ENCODE results near the gene GBP7. TPM values are rescaled to one million over a fixed set of nuclear protein-coding genes. Genes with fewer than 3 reads are reported as not detected.

The GBP7 gene
- total RNA-seq, 2 experiments from 2014 or later, result not detected

DNA sequence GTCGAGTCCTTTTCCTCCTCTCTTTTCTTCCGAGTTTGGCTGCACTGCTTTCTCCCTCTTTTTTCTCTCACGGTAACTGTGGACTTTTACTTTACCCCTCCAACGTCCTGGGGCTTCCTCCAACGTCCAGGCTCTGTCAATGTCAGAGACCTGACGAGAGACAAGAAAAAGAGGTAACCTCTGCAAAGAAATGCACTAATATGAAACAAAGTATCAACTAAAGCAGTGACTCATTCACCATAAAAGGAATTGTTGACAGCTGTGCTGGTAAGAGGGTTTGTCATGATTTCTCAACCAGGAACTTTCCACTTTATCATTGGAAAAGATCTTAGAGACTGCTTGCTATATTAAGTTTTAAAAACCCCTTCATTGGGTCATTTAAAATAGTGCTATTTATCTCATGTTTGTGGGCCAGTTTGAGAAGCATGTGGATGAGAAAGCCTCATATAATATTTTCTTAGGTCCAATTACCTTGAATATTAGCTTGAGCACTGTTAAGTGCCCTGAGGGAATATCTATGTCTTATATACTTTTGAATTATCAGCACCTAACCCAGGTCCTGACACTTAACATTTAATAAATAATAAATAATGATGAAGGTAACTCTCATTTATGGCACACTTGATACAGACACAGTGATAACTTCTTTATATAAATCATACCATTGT is 49.8 kb downstream of the GBP7 start, which contains the start of gene GBP2:
Gene GBP2 (minus strand): TSS at position 202 of the 668 bp plus-strand sequence. CDS start 4,148 bp downstream, outside the sequence.
- Histone ChIP-seq H3K27ac (ENCODE audit: low read depth, low read length, poor library complexity, severe bottlenecking) (no peak within 1 kb of the TSS), H2AFZ (ENCODE audit: low read length) (no peak within 1 kb of the TSS), H3K9me3 (ENCODE audit: low read length) (no peaks in the 10 kb centered on the region), H3K4me1 (ENCODE audit: insufficient read depth, low read length, poor library complexity, severe bottlenecking) (no peaks in the 10 kb centered on the region), H3K9me2 (ENCODE audit: insufficient read depth, low read length) (no peaks in the 10 kb centered on the region), H3K4me2 (ENCODE audit: low read length) (no peak within 1 kb of the TSS), H3K4me3 (ENCODE audit: low read depth, low read length, poor library complexity, severe bottlenecking) (no peak within 1 kb of the TSS), H3K36me3 (ENCODE audit: insufficient read depth, low read length) (no peaks in the 10 kb centered on the region), H3K79me2 (ENCODE audit: insufficient read depth, low read depth, low read length) (no peaks in the 10 kb centered on the region), H4K20me1 (ENCODE audit: insufficient read depth, low read length) (no peaks in the 10 kb centered on the region)
- POLR2A ChIA-PET, result no interaction called here
- no TSS peak for BruUV-seq (replicated peaks)
- intact Hi-C loops (cut with micrococcal nuclease; ENCODE audit: unreplicated experiment), result no loop called here
- CTCF ChIA-PET (ENCODE audit: unreplicated experiment), result no interaction called here
- TF ChIP-seq EZH2phosphoT487 (IDR thresholded peaks at IDR 0.05; ENCODE audit: borderline replicate concordance, low read depth, low read length) (no peak), CTCF (conservative IDR thresholded peaks at IDR 0.05; ENCODE audit: low read length) (no peak)
- no peak for DNase-seq (ENCODE audit: low spot score)

GRCh38 chr1:89125240-89125912 is 50.4 kb downstream of the GBP7 start:
- Histone ChIP-seq H3K4me3 (ENCODE audit: low read depth, low read length, poor library complexity, severe bottlenecking) (no peak overlapping the region), H3K36me3 (ENCODE audit: insufficient read depth, low read length) (no peaks in the 10 kb centered on the region), H3K79me2 (ENCODE audit: insufficient read depth, low read depth, low read length) (no peaks in the 10 kb centered on the region), H3K4me1 (ENCODE audit: insufficient read depth, low read length, poor library complexity, severe bottlenecking) (no peaks in the 10 kb centered on the region), H3K9me2 (ENCODE audit: insufficient read depth, low read length) (no peaks in the 10 kb centered on the region), H3K9me3 (ENCODE audit: low read length) (no peaks in the 10 kb centered on the region), H4K20me1 (ENCODE audit: insufficient read depth, low read length) (no peaks in the 10 kb centered on the region), H3K27ac (ENCODE audit: low read depth, low read length, poor library complexity, severe bottlenecking) (no peak overlapping the region), H3K4me2 (ENCODE audit: low read length) (no peak overlapping the region), H2AFZ (ENCODE audit: low read length) (no peak overlapping the region)
- POLR2A ChIA-PET, result interaction anchor here (0.6 kb wide), 1 partner anchor 100 kb away, joined by 3 read pairs; no protein-coding TSS in a partner anchor
- DNase-seq (ENCODE audit: low spot score), result no peak
- CTCF ChIA-PET (ENCODE audit: unreplicated experiment), result no interaction called here
- no peak for TF ChIP-seq CTCF (conservative IDR thresholded peaks at IDR 0.05; ENCODE audit: low read length)
- no peak for TF ChIP-seq EZH2phosphoT487 (IDR thresholded peaks at IDR 0.05; ENCODE audit: borderline replicate concordance, low read depth, low read length)
- no TSS peak for BruUV-seq (replicated peaks)
- intact Hi-C loops (cut with micrococcal nuclease; ENCODE audit: unreplicated experiment), result no loop called here

- no peaks in the 10 kb centered on the region for H3K9me2 ChIP-seq (ENCODE audit: insufficient read depth, low read length)
- ChIA-PET CTCF (ENCODE audit: unreplicated experiment) (no interaction called here), POLR2A (interaction anchor here (0.9 kb wide), 1 partner anchor 12 kb away, joined by 3 read pairs; no protein-coding TSS in a partner anchor)
- BruUV-seq (replicated peaks), result no TSS peak
- TF ChIP-seq CTCF (conservative IDR thresholded peaks at IDR 0.05; ENCODE audit: low read length), result no peak
- intact Hi-C loops (cut with micrococcal nuclease; ENCODE audit: unreplicated experiment), result no loop called here
- no peak overlapping the region for H3K27ac ChIP-seq (ENCODE audit: low read depth, low read length, poor library complexity, severe bottlenecking)
- no peaks in the 10 kb centered on the region for H3K9me3 ChIP-seq (ENCODE audit: low read length)
- H2AFZ ChIP-seq (ENCODE audit: low read length), result no peak overlapping the region
- H3K79me2 ChIP-seq (ENCODE audit: insufficient read depth, low read depth, low read length), result no peaks in the 10 kb centered on the region
- H3K36me3 ChIP-seq (ENCODE audit: insufficient read depth, low read length), result no peaks in the 10 kb centered on the region
- no peak overlapping the region for H3K4me2 ChIP-seq (ENCODE audit: low read length)
- no peaks in the 10 kb centered on the region for H4K20me1 ChIP-seq (ENCODE audit: insufficient read depth, low read length)
- H3K4me3 ChIP-seq (ENCODE audit: low read depth, low read length, poor library complexity, severe bottlenecking), result no peak overlapping the region
- no peak for DNase-seq (ENCODE audit: low spot score)
- H3K4me1 ChIP-seq (ENCODE audit: insufficient read depth, low read length, poor library complexity, severe bottlenecking), result no peaks in the 10 kb centered on the region
Measured at GRCh38 chr1:89121641-89122040, 54.2 kb downstream of the GBP7 start.

Measured in OCI-LY7 (cell line).